ENCODE results near the gene WASL. TPM values are rescaled to one million over a fixed set of nuclear protein-coding genes. Genes with fewer than 3 reads are reported as not detected.

Gene WASL
- total RNA-seq, 4 donors from 2014 or later, result 30.4 to 41.4 (median 34.2) TPM

DNA sequence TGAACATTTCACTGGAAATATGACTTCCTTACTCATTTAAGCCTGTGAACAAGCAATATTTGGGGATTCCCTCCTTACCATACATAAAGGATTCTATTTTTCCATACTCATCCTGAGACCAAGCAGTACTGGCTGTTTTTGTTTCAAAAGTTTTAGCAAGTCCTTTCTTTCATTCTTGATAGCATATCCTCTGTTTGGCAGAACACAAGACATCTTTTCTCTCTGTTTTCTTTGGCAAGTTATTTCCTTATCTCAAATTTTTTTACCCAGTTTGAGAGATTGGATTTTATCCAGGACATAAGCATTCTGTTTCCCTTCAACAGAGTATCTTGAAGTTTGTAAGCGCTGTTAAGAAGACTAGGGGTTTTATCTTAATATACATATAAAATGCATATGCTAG lies 3.0 kb upstream of the WASL start:
- intact Hi-C loops (cut with DNase I; ENCODE audit: low total_unique reads), result no loop called here
- WGBS, 2 donors, result 86 to 91% methylated on average over 1 of the region's 1 CpG
- DNase-seq (ENCODE audit: low spot score in 2 of 2), result no peak
- TF ChIP-seq POLR2A (IDR thresholded peaks at IDR 0.05), result no peak
- H3K4me3 ChIP-seq (ENCODE audit: low read depth, poor library complexity, severe bottlenecking), result no peak overlapping the region

DNA sequence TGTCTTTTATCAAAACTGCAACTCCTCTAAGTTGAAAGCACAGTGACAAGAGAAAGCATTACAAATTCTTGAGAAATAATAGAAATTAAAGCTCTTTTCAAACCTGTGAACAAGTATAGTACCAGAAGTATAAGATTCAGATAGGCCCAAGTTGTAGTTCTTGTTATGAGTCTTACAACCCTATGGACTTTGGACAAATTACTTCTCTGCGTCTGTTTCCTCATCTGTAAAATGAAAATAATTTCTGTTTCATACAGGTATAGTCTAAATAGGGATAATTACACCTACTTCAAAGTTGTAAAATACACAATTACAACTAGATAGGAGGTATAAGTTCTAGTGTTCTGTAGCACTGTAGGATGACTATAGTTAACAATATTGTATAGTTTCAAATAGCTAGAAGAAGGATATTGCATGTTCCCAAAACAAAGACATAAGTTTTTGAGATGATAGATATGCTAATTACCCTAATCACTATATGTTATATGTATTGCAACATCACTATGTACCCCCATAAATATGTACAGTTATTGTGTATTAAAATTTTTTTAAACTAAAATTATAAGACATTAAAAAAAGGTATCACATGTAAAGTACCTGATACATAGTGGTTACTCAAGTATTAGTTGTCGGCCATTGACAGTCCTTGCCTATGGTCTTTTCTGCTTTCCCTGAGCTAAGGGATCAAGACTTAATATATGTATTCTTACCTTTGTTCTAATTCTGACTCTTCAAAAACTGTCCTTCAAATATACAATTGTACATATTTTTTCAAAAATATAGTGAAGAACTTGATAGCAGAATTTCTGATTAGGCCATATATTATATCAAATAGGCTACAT lies 1.8 kb upstream of the WASL start:
- H3K4me3 ChIP-seq (ENCODE audit: low read depth, poor library complexity, severe bottlenecking), result no peak overlapping the region
- TF ChIP-seq POLR2A (IDR thresholded peaks at IDR 0.05), result no peak
- TF ChIP-seq, protein P1, sequence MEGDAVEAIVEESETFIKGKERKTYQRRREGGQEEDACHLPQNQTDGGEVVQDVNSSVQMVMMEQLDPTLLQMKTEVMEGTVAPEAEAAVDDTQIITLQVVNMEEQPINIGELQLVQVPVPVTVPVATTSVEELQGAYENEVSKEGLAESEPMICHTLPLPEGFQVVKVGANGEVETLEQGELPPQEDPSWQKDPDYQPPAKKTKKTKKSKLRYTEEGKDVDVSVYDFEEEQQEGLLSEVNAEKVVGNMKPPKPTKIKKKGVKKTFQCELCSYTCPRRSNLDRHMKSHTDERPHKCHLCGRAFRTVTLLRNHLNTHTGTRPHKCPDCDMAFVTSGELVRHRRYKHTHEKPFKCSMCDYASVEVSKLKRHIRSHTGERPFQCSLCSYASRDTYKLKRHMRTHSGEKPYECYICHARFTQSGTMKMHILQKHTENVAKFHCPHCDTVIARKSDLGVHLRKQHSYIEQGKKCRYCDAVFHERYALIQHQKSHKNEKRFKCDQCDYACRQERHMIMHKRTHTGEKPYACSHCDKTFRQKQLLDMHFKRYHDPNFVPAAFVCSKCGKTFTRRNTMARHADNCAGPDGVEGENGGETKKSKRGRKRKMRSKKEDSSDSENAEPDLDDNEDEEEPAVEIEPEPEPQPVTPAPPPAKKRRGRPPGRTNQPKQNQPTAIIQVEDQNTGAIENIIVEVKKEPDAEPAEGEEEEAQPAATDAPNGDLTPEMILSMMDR (IDR thresholded peaks at IDR 0.05), result no peak
- intact Hi-C loops (cut with DNase I; ENCODE audit: low total_unique reads), result no loop called here
- WGBS, 2 donors, result 94 to 96% methylated on average over 2 of the region's 2 CpGs
- DNase-seq (ENCODE audit: low spot score in 2 of 2), result no peak

- DNase-seq (ENCODE audit: low spot score in 2 of 2), result peak; percentile 56 to 88
- intact Hi-C loops (cut with DNase I; ENCODE audit: low total_unique reads), result loop anchor here (10.0 kb wide), 1 partner anchor 65 kb away; no protein-coding TSS in a partner anchor
- TF ChIP-seq, protein P1 (IDR thresholded peaks at IDR 0.05), result no peak
- TF ChIP-seq POLR2A (IDR thresholded peaks at IDR 0.05), result no peak
- 1 to 4% methylated on average over 10 of the region's 10 CpGs for WGBS, 2 donors
- peak overlapping the region; percentile 97 for H3K4me3 ChIP-seq (ENCODE audit: low read depth, poor library complexity, severe bottlenecking)
Observed at GRCh38 chr7:123749537-123749857, 694 bp upstream of the WASL start.

- DNase-seq (ENCODE audit: low spot score in 2 of 2), result peak in 1 of 2 donors; percentile 87
- 0 to 1% methylated on average over 27 to 29 of the region's 46 CpGs for WGBS, 2 donors
- TF ChIP-seq, protein P1 (IDR thresholded peaks at IDR 0.05), result no peak
- TF ChIP-seq POLR2A (IDR thresholded peaks at IDR 0.05), result no peak
- H3K4me3 ChIP-seq (ENCODE audit: low read depth, poor library complexity, severe bottlenecking), result peak overlapping the region; percentile 97
- intact Hi-C loops (cut with DNase I; ENCODE audit: low total_unique reads), result loop anchor here (10.0 kb wide), 1 partner anchor 63 kb away; no protein-coding TSS in a partner anchor
Observed at GRCh38 chr7:123748171-123748733, 551 bp downstream of the WASL start.

DNA sequence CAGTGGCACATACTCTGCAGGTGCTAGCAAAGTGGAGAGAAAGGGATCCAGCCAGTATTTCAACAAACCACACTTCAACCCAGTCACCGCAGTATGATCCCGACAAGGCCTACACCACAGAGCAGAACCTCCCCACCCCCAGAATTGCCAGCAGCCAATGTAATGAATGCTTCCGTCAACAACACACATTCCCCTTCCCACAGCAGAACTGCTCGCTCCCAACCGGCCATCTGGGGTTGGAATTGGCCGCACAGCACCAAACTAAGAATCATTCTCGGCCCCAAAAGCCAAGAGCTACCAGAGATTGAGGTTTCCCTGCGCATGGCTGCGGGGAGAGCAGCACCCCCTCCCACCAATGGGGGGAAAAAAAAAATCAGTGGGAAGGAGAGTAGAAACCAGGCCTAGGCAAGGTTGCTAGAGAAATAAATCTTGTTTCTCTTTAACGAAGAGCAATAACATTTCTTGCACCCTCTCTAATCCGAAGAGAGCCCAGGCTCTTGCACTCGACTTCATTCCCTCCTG lies 1.1 kb downstream of the WASL start:
- TF ChIP-seq, protein P1 (IDR thresholded peaks at IDR 0.05), result no peak
- TF ChIP-seq POLR2A (IDR thresholded peaks at IDR 0.05), result no peak
- WGBS, 2 donors, result 1% methylated on average over 12 of the region's 12 CpGs
- peak overlapping the region; percentile 97 for H3K4me3 ChIP-seq (ENCODE audit: low read depth, poor library complexity, severe bottlenecking)
- intact Hi-C loops (cut with DNase I; ENCODE audit: low total_unique reads), result loop anchor here (10.0 kb wide), 1 partner anchor 63 kb away; no protein-coding TSS in a partner anchor
- DNase-seq (ENCODE audit: low spot score in 2 of 2), result peak; percentile 44 to 84

DNA sequence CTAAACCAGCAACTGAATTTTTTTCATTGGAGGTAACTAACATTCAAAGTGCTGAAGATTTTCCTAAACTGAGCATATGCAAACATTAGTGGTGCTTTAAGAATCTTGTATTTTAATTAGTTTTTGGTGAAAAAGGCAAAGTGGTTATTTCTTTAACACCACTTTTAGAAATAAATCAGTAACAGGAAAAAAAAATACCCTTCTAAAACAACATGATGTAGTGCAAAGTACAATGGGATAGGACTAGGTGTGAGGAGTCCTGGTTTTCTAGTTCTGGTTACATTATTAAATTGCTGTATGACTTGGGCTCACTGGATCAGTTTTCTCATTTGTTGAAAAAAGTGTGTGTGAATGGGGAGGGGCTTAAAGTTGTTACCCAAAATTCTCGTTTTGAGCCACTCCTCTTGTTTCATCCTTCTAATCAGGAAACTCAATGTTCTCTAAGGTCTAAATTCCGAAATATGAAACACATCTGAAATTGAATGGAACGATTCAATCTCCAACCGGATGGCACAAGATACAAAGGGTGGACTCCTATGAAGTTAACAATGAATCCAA lies 1.8 kb downstream of the WASL start:
- intact Hi-C loops (cut with DNase I; ENCODE audit: low total_unique reads), result loop anchor here (10.0 kb wide), 1 partner anchor 62 kb away; no protein-coding TSS in a partner anchor
- 10 to 11% methylated on average over 4 of the region's 4 CpGs for WGBS, 2 donors
- H3K4me3 ChIP-seq (ENCODE audit: low read depth, poor library complexity, severe bottlenecking), result peak overlapping the region; percentile 97
- DNase-seq (ENCODE audit: low spot score in 2 of 2), result no peak
- TF ChIP-seq, protein P1 (IDR thresholded peaks at IDR 0.05), result no peak
